ENCODE measurements around the gene TRIM71.
"Not testable (repeated sequence)": the region's sequence is repeated elsewhere in the genome, so short reads cannot be mapped to it uniquely, and the experiment has no call there.

TRIM71 gene

GRCh38 chr3:32912046-32912445, 94.2 kb downstream of the TRIM71 start:
- Histone ChIP-seq H3K27ac (ENCODE audit: low read depth, low read length) (no peak overlapping the region), H3K9ac (ENCODE audit: low read length) (no peak overlapping the region), H3K27me3 (ENCODE audit: control insufficient read depth, insufficient read depth, low read length) (no peaks in the 10 kb centered on the region), H3K4me1 (ENCODE audit: control insufficient read depth, insufficient read depth, low read length) (peaks cover 2% of the 10 kb centered on the region), H3K4me3 (ENCODE audit: low read length) (no peak overlapping the region), H3K36me3 (ENCODE audit: control insufficient read depth, insufficient read depth, low read length) (no peaks in the 10 kb centered on the region)

DNA sequence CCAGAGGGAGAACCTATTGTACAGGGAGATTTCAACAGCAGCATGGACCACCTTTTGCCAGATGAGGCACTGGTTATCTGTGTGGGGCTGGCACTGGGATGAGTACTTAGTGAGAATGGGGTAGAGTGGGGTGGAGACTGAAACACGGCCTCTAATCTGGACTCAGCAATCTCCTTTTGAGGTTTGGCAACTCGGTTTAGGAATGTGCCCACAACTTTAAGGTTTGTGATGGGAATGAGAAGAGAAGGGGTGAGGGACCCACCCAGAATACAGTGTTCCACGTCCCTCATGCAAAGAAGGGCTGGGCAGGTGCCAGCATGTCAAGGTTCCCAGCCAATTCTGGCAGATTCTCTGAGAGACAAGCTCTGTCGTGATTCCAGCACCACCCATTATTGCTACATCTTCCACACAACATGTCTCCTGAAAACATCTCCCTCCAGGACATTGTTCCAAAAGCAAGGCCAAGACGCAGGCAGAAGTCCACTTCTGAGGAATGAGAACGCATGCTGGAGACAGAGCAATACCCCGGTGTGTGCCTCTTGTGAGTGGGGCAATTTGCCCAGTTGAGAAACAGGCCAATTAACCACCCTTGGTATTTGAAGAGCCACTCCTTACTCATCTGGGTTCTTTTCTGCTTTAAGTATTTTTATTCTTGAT, 96.1 kb downstream of the TRIM71 start:
- H3K27ac ChIP-seq (ENCODE audit: low read depth, low read length), result no peak overlapping the region
- no peak overlapping the region for H3K9ac ChIP-seq (ENCODE audit: low read length)
- H3K4me3 ChIP-seq (ENCODE audit: low read length), result no peak overlapping the region
- H3K36me3 ChIP-seq (ENCODE audit: control insufficient read depth, insufficient read depth, low read length), result no peaks in the 10 kb centered on the region
- peaks cover 2% of the 10 kb centered on the region for H3K4me1 ChIP-seq (ENCODE audit: control insufficient read depth, insufficient read depth, low read length)
- H3K27me3 ChIP-seq (ENCODE audit: control insufficient read depth, insufficient read depth, low read length), result no peaks in the 10 kb centered on the region

DNA sequence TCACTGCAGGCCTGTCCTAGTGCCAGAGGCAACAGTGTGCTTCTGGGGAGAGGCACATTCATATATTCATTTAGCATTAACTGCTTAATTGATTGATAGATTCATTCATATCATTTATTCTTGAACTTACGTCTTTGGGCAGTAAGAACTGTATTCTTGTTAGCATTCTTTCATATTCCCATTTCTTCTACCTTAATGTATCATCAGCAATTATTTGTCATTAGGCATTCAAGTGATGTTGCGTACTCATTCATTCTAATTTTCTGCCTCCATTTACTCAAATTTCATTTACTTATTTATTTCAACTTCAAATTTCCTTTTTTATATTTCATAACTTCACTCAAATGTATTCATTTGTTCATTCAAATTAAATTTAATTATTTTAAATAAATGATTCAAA, 102.1 kb downstream of the TRIM71 start:
- no peak overlapping the region for H3K27ac ChIP-seq (ENCODE audit: low read depth, low read length)
- no peaks in the 10 kb centered on the region for H3K4me1 ChIP-seq (ENCODE audit: control insufficient read depth, insufficient read depth, low read length)
- no peaks in the 10 kb centered on the region for H3K27me3 ChIP-seq (ENCODE audit: control insufficient read depth, insufficient read depth, low read length)
- no peak overlapping the region for H3K9ac ChIP-seq (ENCODE audit: low read length)
- no peak overlapping the region for H3K4me3 ChIP-seq (ENCODE audit: low read length)
- no peaks in the 10 kb centered on the region for H3K36me3 ChIP-seq (ENCODE audit: control insufficient read depth, insufficient read depth, low read length)

GRCh38 chr3:32922078-32922477, 104.3 kb downstream of the TRIM71 start:
- H3K4me1 ChIP-seq (ENCODE audit: control insufficient read depth, insufficient read depth, low read length), result no peaks in the 10 kb centered on the region
- no peak overlapping the region for H3K9ac ChIP-seq (ENCODE audit: low read length)
- no peak overlapping the region for H3K4me3 ChIP-seq (ENCODE audit: low read length)
- no peak overlapping the region for H3K27ac ChIP-seq (ENCODE audit: low read depth, low read length)
- H3K27me3 ChIP-seq (ENCODE audit: control insufficient read depth, insufficient read depth, low read length), result no peaks in the 10 kb centered on the region
- H3K36me3 ChIP-seq (ENCODE audit: control insufficient read depth, insufficient read depth, low read length), result no peaks in the 10 kb centered on the region

- no peak overlapping the region for H3K27ac ChIP-seq (ENCODE audit: low read depth, low read length)
These were observed 112.4 kb downstream of the TRIM71 start for GRCh38 chr3:32930161-32930560.

DNA sequence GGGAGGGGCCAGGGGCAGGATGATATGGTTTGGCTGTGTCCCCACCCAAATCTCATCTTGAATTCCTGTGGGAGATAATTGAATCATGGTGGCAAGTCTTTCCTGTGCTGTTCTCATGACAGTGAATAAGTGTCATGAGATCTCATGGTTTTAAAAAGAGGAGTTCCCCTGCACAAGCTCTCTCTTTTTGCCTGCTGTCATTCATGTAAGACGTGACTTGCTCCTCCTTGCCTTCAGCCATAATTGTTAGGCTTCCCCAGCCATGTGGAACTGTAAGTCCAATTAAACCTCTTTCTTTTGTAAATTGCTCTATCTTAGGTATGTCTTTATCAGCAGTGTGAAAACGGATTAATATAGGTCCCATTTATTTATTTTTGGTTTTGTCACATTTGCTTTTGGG, 113.5 kb downstream of the TRIM71 start:
- H3K9ac ChIP-seq (ENCODE audit: low read length); H3K4me3 ChIP-seq (ENCODE audit: low read length); H3K4me1 ChIP-seq (ENCODE audit: control insufficient read depth, insufficient read depth, low read length); H3K27ac ChIP-seq (ENCODE audit: low read depth, low read length); H3K36me3 ChIP-seq (ENCODE audit: control insufficient read depth, insufficient read depth, low read length); H3K27me3 ChIP-seq (ENCODE audit: control insufficient read depth, insufficient read depth, low read length): not testable (repeated sequence)

More at GRCh38 chr3:32930161-32930560, 112.4 kb downstream of the TRIM71 start:
- Histone ChIP-seq H3K4me1 (ENCODE audit: control insufficient read depth, insufficient read depth, low read length) (no peaks in the 10 kb centered on the region), H3K36me3 (ENCODE audit: control insufficient read depth, insufficient read depth, low read length) (no peaks in the 10 kb centered on the region), H3K4me3 (ENCODE audit: low read length) (no peak overlapping the region), H3K9ac (ENCODE audit: low read length) (no peak overlapping the region), H3K27me3 (ENCODE audit: control insufficient read depth, insufficient read depth, low read length) (no peaks in the 10 kb centered on the region)

DNA sequence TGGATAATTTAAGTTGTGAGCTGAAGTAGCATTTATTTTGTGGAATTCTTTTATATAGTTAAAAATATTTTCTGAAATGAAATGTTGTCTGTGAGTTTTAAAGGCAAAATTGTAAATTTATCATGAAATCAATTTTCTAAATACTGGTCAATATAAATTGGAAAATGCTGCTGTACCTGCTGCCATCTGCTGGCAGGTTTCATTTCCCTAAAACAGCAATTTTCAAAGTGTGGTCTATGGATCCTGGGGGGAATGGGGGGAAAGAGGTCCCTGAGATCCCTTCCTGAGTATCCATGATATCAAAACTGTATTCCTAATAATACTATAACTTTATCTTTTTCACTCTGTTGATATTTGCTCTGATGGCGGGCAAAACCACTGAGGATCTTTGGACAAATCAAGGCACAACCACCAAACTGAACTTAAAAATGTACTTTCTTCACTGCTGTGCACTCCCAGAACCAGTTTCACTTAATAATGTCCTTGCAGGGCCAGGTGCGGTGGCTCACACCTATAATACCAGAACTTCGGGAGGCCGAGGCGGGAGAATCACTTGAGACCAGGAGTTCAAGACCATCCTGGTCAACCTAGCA, 116.4 kb downstream of the TRIM71 start:
- H3K4me1 ChIP-seq (ENCODE audit: control insufficient read depth, insufficient read depth, low read length), result no peaks in the 10 kb centered on the region
- no peak overlapping the region for H3K9ac ChIP-seq (ENCODE audit: low read length)
- H3K36me3 ChIP-seq (ENCODE audit: control insufficient read depth, insufficient read depth, low read length), result no peaks in the 10 kb centered on the region
- no peak overlapping the region for H3K27ac ChIP-seq (ENCODE audit: low read depth, low read length)
- H3K4me3 ChIP-seq (ENCODE audit: low read length), result no peak overlapping the region
- no peaks in the 10 kb centered on the region for H3K27me3 ChIP-seq (ENCODE audit: control insufficient read depth, insufficient read depth, low read length)

DNA sequence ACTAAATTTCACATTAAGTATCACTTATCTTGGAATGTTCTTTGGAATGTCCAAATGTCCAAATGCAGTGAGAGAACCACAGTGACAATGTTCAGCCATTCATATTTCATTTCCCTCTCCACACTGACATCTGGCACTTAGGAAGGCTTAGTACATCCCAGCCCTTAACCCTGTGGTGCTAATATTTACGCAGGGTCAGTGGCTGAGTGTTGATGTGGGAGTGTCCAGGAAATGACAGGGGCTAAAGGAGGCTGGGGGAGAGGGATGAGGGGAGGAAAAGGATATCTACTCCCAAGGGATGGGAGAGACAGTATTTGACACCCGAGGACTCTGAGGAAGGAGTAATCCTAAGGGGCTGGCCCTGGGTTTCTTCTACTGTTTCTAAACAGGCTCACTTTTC, 119.5 kb downstream of the TRIM71 start:
- Histone ChIP-seq H3K4me1 (ENCODE audit: control insufficient read depth, insufficient read depth, low read length) (no peaks in the 10 kb centered on the region), H3K36me3 (ENCODE audit: control insufficient read depth, insufficient read depth, low read length) (no peaks in the 10 kb centered on the region), H3K9ac (ENCODE audit: low read length) (no peak overlapping the region), H3K27ac (ENCODE audit: low read depth, low read length) (no peak overlapping the region), H3K4me3 (ENCODE audit: low read length) (no peak overlapping the region), H3K27me3 (ENCODE audit: control insufficient read depth, insufficient read depth, low read length) (no peaks in the 10 kb centered on the region)

- not testable (repeated sequence) for H3K27ac ChIP-seq (ENCODE audit: low read depth, low read length); H3K36me3 ChIP-seq (ENCODE audit: control insufficient read depth, insufficient read depth, low read length); H3K4me1 ChIP-seq (ENCODE audit: control insufficient read depth, insufficient read depth, low read length); H3K4me3 ChIP-seq (ENCODE audit: low read length); H3K27me3 ChIP-seq (ENCODE audit: control insufficient read depth, insufficient read depth, low read length); H3K9ac ChIP-seq (ENCODE audit: low read length)
These were observed 121.9 kb downstream of the TRIM71 start for GRCh38 chr3:32939531-32940284.

- H3K4me3 ChIP-seq (ENCODE audit: low read length), result no peak overlapping the region
- H3K4me1 ChIP-seq (ENCODE audit: control insufficient read depth, insufficient read depth, low read length), result no peaks in the 10 kb centered on the region
- no peaks in the 10 kb centered on the region for H3K27me3 ChIP-seq (ENCODE audit: control insufficient read depth, insufficient read depth, low read length)
- no peaks in the 10 kb centered on the region for H3K36me3 ChIP-seq (ENCODE audit: control insufficient read depth, insufficient read depth, low read length)
- H3K9ac ChIP-seq (ENCODE audit: low read length), result no peak overlapping the region
- no peak overlapping the region for H3K27ac ChIP-seq (ENCODE audit: low read depth, low read length)
These were observed 122.9 kb downstream of the TRIM71 start for GRCh38 chr3:32940726-32941125.

DNA sequence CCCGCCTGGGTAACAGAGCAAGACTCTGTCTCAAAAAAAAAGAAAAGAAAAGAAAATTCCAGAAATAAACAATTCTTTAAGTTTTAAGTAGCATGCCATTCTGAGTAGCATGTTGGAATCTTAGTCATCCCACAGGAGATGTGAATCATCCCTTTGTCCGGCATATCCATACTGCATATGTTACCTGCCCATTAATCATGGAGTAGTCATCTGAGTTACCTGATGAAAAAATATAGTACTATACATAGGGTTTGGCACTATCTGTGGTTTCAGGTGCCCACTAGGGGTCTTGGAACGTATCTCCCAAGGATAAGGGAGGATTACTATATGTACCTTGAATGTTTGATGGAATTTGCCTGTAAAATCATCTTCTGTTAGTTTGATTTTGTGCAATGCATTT, 127.3 kb downstream of the TRIM71 start:
- Histone ChIP-seq H3K9ac (ENCODE audit: low read length) (no peak overlapping the region), H3K27me3 (ENCODE audit: control insufficient read depth, insufficient read depth, low read length) (no peaks in the 10 kb centered on the region), H3K27ac (ENCODE audit: low read depth, low read length) (no peak overlapping the region), H3K36me3 (ENCODE audit: control insufficient read depth, insufficient read depth, low read length) (no peaks in the 10 kb centered on the region), H3K4me3 (ENCODE audit: low read length) (no peak overlapping the region), H3K4me1 (ENCODE audit: control insufficient read depth, insufficient read depth, low read length) (no peaks in the 10 kb centered on the region)

GRCh38 chr3:32945598-32945997, 127.8 kb downstream of the TRIM71 start:
- not testable (repeated sequence) for H3K27ac ChIP-seq (ENCODE audit: low read depth, low read length); H3K36me3 ChIP-seq (ENCODE audit: control insufficient read depth, insufficient read depth, low read length); H3K4me1 ChIP-seq (ENCODE audit: control insufficient read depth, insufficient read depth, low read length); H3K27me3 ChIP-seq (ENCODE audit: control insufficient read depth, insufficient read depth, low read length); H3K4me3 ChIP-seq (ENCODE audit: low read length); H3K9ac ChIP-seq (ENCODE audit: low read length)
